ENCODE data around the gene FOXP1. TPM values are rescaled to one million over a fixed set of nuclear protein-coding genes. Genes with fewer than 3 reads are reported as not detected.

Gene FOXP1
- total and polyA plus RNA-seq, 4 donors: 4.9 to 35.4 (median 32.0) TPM

GRCh38 chr3:71002298-71002697, 581.2 kb downstream of the FOXP1 start:
- Histone ChIP-seq H3K9ac (ENCODE audit: low read depth in 1 of 2, low read length in 2 of 2) (no peak overlapping the region), H3K4me3 (ENCODE audit: low read depth in 1 of 3, low read length in 3 of 3) (no peak overlapping the region), H3K27me3 (ENCODE audit: control insufficient read depth in 4 of 4, insufficient read depth in 4 of 4, low read length in 3 of 4) (no peaks in the 10 kb centered on the region), H3K36me3 (ENCODE audit: control insufficient read depth in 4 of 4, insufficient read depth in 3 of 4, low read depth in 1 of 4, low read length in 3 of 4) (peaks cover 0 to 9% (median 7%) of the 10 kb centered on the region in 4 donors), H3K4me1 (ENCODE audit: control insufficient read depth in 4 of 4, insufficient read depth in 4 of 4, low read length in 3 of 4) (peaks cover 0 to 13% (median 6%) of the 10 kb centered on the region in 4 donors), H3K9me3 (ENCODE audit: control insufficient read depth in 4 of 4, low read length in 3 of 4) (no peaks in the 10 kb centered on the region), H3K27ac (ENCODE audit: low read depth in 1 of 2, low read length in 2 of 2) (no peak overlapping the region)
- no peak for TF ChIP-seq NR2F2 (IDR thresholded peaks at IDR 0.05)
- no peak for TF ChIP-seq HNF4A (conservative IDR thresholded peaks at IDR 0.05)
- no peak for TF ChIP-seq ZBTB33 (IDR thresholded peaks at IDR 0.05)
- TF ChIP-seq EGR1 (IDR thresholded peaks at IDR 0.05; ENCODE audit: low read depth in 2 of 2): no peak
- no peak for TF ChIP-seq GABPA (IDR thresholded peaks at IDR 0.05 in 1 of 2, conservative IDR thresholded peaks at IDR 0.05 in 1 of 2)
- TF ChIP-seq CTCF (IDR thresholded peaks at IDR 0.05; ENCODE audit: low read depth, low read length, missing input control): no peak
- TF ChIP-seq JUND (IDR thresholded peaks at IDR 0.05): no peak
- TF ChIP-seq RXRA (IDR thresholded peaks at IDR 0.05): no peak
- TF ChIP-seq RAD21 (IDR thresholded peaks at IDR 0.05): no peak
- TF ChIP-seq HNF4G (IDR thresholded peaks at IDR 0.05): no peak
- no peak for TF ChIP-seq SP1 (IDR thresholded peaks at IDR 0.05)
- TF ChIP-seq ATF3 (IDR thresholded peaks at IDR 0.05): no peak
- TF ChIP-seq MAX (IDR thresholded peaks at IDR 0.05): no peak
- TF ChIP-seq REST (IDR thresholded peaks at IDR 0.05): no peak
- TF ChIP-seq TAF1 (conservative IDR thresholded peaks at IDR 0.05): no peak
- no peak for TF ChIP-seq FOXA1 (IDR thresholded peaks at IDR 0.05)
- WGBS: 93% methylated on average over 2 of the region's 2 CpGs
- no peak for DNase-seq (ENCODE audit: low spot score)
